Neural cell (in vitro differentiated cells): ENCODE measurements around the gene TMEM247.

Source experiments
- CTCF ChIP-seq: fragments of 450-650 bp; IDR thresholded peaks from 2 replicates; pipeline ENCODE4 v1.5.1; 2014; ENCODE audit warnings: antibody characterized with exemption, mild to moderate bottlenecking, moderate library complexity; ENCODE audit not compliant: poor library complexity, severe bottlenecking
- EP300 ChIP-seq: fragments of 450-650 bp; conservative IDR thresholded peaks from 2 replicates; pipeline ENCODE4 v1.6.1; 2014; ENCODE audit warnings: antibody characterized with exemption, mild to moderate bottlenecking, moderate library complexity; ENCODE audit not compliant: poor library complexity, severe bottlenecking
- EZH2 ChIP-seq: fragments of 200-600, 300-800 bp; shearing (Covaris generic), sonication (generic); IDR thresholded peaks from 2 replicates; pipeline ENCODE4 v1.6.1; 2014; ENCODE audit warnings: antibody characterized with exemption, low read length, borderline replicate concordance, mild to moderate bottlenecking; ENCODE audit not compliant: insufficient read depth, poor library complexity, severe bottlenecking
- MXI1 ChIP-seq: fragments of 450-650 bp; conservative IDR thresholded peaks from 2 replicates; pipeline ENCODE4 v1.6.1; 2014; ENCODE audit warnings: antibody characterized with exemption, mild to moderate bottlenecking; ENCODE audit not compliant: poor library complexity, severe bottlenecking
- POLR2AphosphoS5 ChIP-seq: IDR thresholded peaks from 2 replicates; pipeline ENCODE4 v1.6.1; 2012
- RAD21 ChIP-seq: fragments of 450-650 bp; conservative IDR thresholded peaks from 2 replicates; pipeline ENCODE4 v1.6.1; 2014; ENCODE audit warnings: antibody characterized with exemption, mild to moderate bottlenecking, moderate library complexity
- REST ChIP-seq: IDR thresholded peaks from 2 replicates; pipeline ENCODE4 v1.6.1; 2012; ENCODE audit warnings: borderline replicate concordance
- SMC3 ChIP-seq: fragments of 450-650 bp; conservative IDR thresholded peaks from 2 replicates; pipeline ENCODE4 v1.6.1; 2014; ENCODE audit warnings: antibody characterized with exemption, mild to moderate bottlenecking, moderate library complexity; ENCODE audit not compliant: poor library complexity
- TAF1 ChIP-seq: IDR thresholded peaks from 2 replicates; pipeline ENCODE4 v1.6.1; 2012; ENCODE audit warnings: low read depth

GRCh38 chr2:46438102-46438501 lies 41.3 kb upstream of the TMEM247 start:
- no peak for TF ChIP-seq TAF1
- no peak for TF ChIP-seq CTCF
- TF ChIP-seq SMC3, result no peak
- TF ChIP-seq POLR2AphosphoS5, result no peak
- TF ChIP-seq REST, result no peak
- TF ChIP-seq MXI1, result no peak
- no peak for TF ChIP-seq EP300
- no peak for TF ChIP-seq EZH2
- TF ChIP-seq RAD21, result no peak
